ENCODE results near the gene CLEC16A. TPM values are rescaled to one million over a fixed set of nuclear protein-coding genes. Genes with fewer than 3 reads are reported as not detected.

CLEC16A gene
- total RNA-seq, 1 donor from 2014 or later: 58.1 TPM

GRCh38 chr16:11024333-11025053, 80.1 kb downstream of the CLEC16A start:
- Mint-ChIP-seq H3K4me1 (ENCODE audit: unreplicated experiment) (peaks cover 11% of the 10 kb centered on the region), H3K4me3 (ENCODE audit: unreplicated experiment) (no peak overlapping the region), H3K27ac (ENCODE audit: unreplicated experiment) (no peak overlapping the region), H3K27me3 (ENCODE audit: unreplicated experiment) (no peaks in the 10 kb centered on the region), H3K36me3 (ENCODE audit: low read depth, unreplicated experiment) (peaks cover 69% of the 10 kb centered on the region), H3K9me3 (ENCODE audit: unreplicated experiment) (no peaks in the 10 kb centered on the region)
- no peak for TF ChIP-seq CTCF (IDR thresholded peaks at IDR 0.05; ENCODE audit: unreplicated experiment)
- DNase-seq (ENCODE audit: low spot score): no peak

GRCh38 chr16:11025120-11025531, 80.8 kb downstream of the CLEC16A start:
- peaks cover 73% of the 10 kb centered on the region for H3K36me3 Mint-ChIP-seq (ENCODE audit: low read depth, unreplicated experiment)
- H3K27ac Mint-ChIP-seq (ENCODE audit: unreplicated experiment): no peak overlapping the region
- H3K4me3 Mint-ChIP-seq (ENCODE audit: unreplicated experiment): no peak overlapping the region
- no peaks in the 10 kb centered on the region for H3K9me3 Mint-ChIP-seq (ENCODE audit: unreplicated experiment)
- H3K4me1 Mint-ChIP-seq (ENCODE audit: unreplicated experiment): peaks cover 11% of the 10 kb centered on the region
- TF ChIP-seq CTCF (IDR thresholded peaks at IDR 0.05; ENCODE audit: unreplicated experiment): no peak
- DNase-seq (ENCODE audit: low spot score): no peak
- H3K27me3 Mint-ChIP-seq (ENCODE audit: unreplicated experiment): no peaks in the 10 kb centered on the region

- no peak for DNase-seq (ENCODE audit: low spot score)
- TF ChIP-seq CTCF (IDR thresholded peaks at IDR 0.05; ENCODE audit: unreplicated experiment): no peak
- Mint-ChIP-seq H3K9me3 (ENCODE audit: unreplicated experiment) (no peaks in the 10 kb centered on the region), H3K27me3 (ENCODE audit: unreplicated experiment) (peaks cover 3% of the 10 kb centered on the region), H3K27ac (ENCODE audit: unreplicated experiment) (no peak overlapping the region), H3K4me1 (ENCODE audit: unreplicated experiment) (no peaks in the 10 kb centered on the region), H3K36me3 (ENCODE audit: low read depth, unreplicated experiment) (peaks cover 81% of the 10 kb centered on the region), H3K4me3 (ENCODE audit: unreplicated experiment) (no peak overlapping the region)
These were observed 85.6 kb downstream of the CLEC16A start for GRCh38 chr16:11029948-11030347.

- Mint-ChIP-seq H3K27ac (ENCODE audit: unreplicated experiment) (no peak overlapping the region), H3K36me3 (ENCODE audit: low read depth, unreplicated experiment) (peaks cover 80% of the 10 kb centered on the region), H3K27me3 (ENCODE audit: unreplicated experiment) (peaks cover 4% of the 10 kb centered on the region), H3K9me3 (ENCODE audit: unreplicated experiment) (no peaks in the 10 kb centered on the region), H3K4me3 (ENCODE audit: unreplicated experiment) (no peak overlapping the region), H3K4me1 (ENCODE audit: unreplicated experiment) (no peaks in the 10 kb centered on the region)
- DNase-seq (ENCODE audit: low spot score): no peak
- TF ChIP-seq CTCF (IDR thresholded peaks at IDR 0.05; ENCODE audit: unreplicated experiment): no peak
These were observed 86.7 kb downstream of the CLEC16A start for GRCh38 chr16:11030990-11031510.
